Spleen (tissue), 11 donors: ENCODE data around the gene CERCAM. TPM values are rescaled to one million over a fixed set of nuclear protein-coding genes. Genes with fewer than 3 reads are reported as not detected.
A peak's percentile ranks its signal among the peaks of the same experiment; 100 is the strongest.

Experiments
- DNase-seq: peaks from one replicate; pipeline ENCODE4 v3.0.0-alpha.2; 2020
- H3K27ac ChIP-seq, 8 donors: fragments of 200-600 bp; sonication (generic) in 7 of 8; 1 replicate in 4 of 8; 2 replicates in 4 of 8; pipeline versions ENCODE4 v1.5.0 to v1.8.0; 2016 to 2021; ENCODE audit warnings: inconsistent platforms in 4 of 8, mild to moderate bottlenecking in 4 of 8, moderate library complexity in 1 of 8
- H3K27me3 ChIP-seq, 7 donors: fragments of 200-600 bp; sonication (generic) in 6 of 7; replicated peaks in 1 of 7; 1 replicate in 4 of 7; 2 replicates in 3 of 7; pipeline versions ENCODE4 v1.5.0 to v1.8.0; 2016 to 2021; ENCODE audit warnings: inconsistent platforms in 3 of 7, mild to moderate bottlenecking in 1 of 7
- H3K36me3 ChIP-seq, 6 donors: fragments of 200-600 bp; sonication (generic) in 5 of 6; 1 replicate in 4 of 6; 2 replicates in 2 of 6; pipeline versions ENCODE4 v1.5.0 to v1.8.0; 2016 to 2021; ENCODE audit warnings: inconsistent platforms in 2 of 6
- H3K4me1 ChIP-seq, 6 donors: fragments of 200-600 bp; sonication (generic) in 5 of 6; 1 replicate in 3 of 6; 2 replicates in 3 of 6; pipeline versions ENCODE4 v1.5.0 to v1.8.0; 2016 to 2021; ENCODE audit warnings: inconsistent platforms in 3 of 6
- H3K4me3 ChIP-seq, 8 donors: fragments of 200-600 bp; sonication (generic) in 7 of 8; 1 replicate in 4 of 8; 2 replicates in 4 of 8; pipeline versions ENCODE4 v1.5.0 to v1.8.0; 2016 to 2021; ENCODE audit warnings: inconsistent platforms in 4 of 8, mild to moderate bottlenecking in 4 of 8, moderate library complexity in 2 of 8
- H3K9me3 ChIP-seq, 8 donors: fragments of 200-600 bp; sonication (generic) in 7 of 8; 1 replicate in 4 of 8; 2 replicates in 4 of 8; pipeline versions ENCODE4 v1.5.0 to v1.8.0; 2016 to 2021; ENCODE audit warnings: inconsistent platforms in 4 of 8
- CTCF ChIP-seq, 11 experiments: fragments of 200-600 bp in 7 of 11; fragments of 450-650 bp in 4 of 11; sonication (generic) in 4 of 11; IDR thresholded peaks in 8 of 11; conservative IDR thresholded peaks in 3 of 11; 1 replicate in 7 of 11; 2 replicates in 4 of 11; pipeline versions ENCODE4 v1.4.0 to v1.8.0; 2016 to 2021; ENCODE audit warnings: antibody characterized with exemption in 11 of 11, inconsistent platforms in 4 of 11, mild to moderate bottlenecking in 1 of 11
- POLR2A ChIP-seq, 3 donors: fragments of 450-650 bp; IDR thresholded peaks; one replicate each; pipeline ENCODE4 v1.5.1; 2017; ENCODE audit warnings: antibody characterized with exemption in 3 of 3, mild to moderate bottlenecking in 1 of 3
- POLR2AphosphoS5 ChIP-seq, 3 donors: sonication (generic); formaldehyde crosslinking; IDR thresholded peaks; one replicate each; pipeline ENCODE4 v1.5.1; 2017; ENCODE audit warnings: antibody characterized with exemption in 3 of 3
- WGBS, 5 donors: extraction: QIAGEN DNeasy Blood & Tissue Kit in 3 of 5; methylation state at CpG; one replicate each; pipeline versions ENCODE4 v1.1.5 to v1.1.7; 2013 to 2018; 5-methylcytosine and 5-hydroxymethylcytosine counted together
- intact Hi-C: fragments of 100-400 bp; cut with DNase I; formaldehyde crosslinking; loops from one replicate; pipeline ENCODE4 v1.15.0; 2023; ENCODE audit warnings: low total_unique reads
- polyA plus RNA-seq, 3 donors: library from polyadenylated mRNA; stranded (reverse); fragments of 200-250 nt; gene quantifications; one replicate each; pipeline ENCODE4 v1.2.1, GENCODE V29; 2013
- total RNA-seq, 7 donors: library from RNA; depleted of rRNA in 3 of 7; stranded (reverse); fragments of >200 nt in 3 of 7; fragmentation: NEBNext Ultra II Directional in 4 of 7; extraction: Animal tissue kit (Norgen Biotek cat#: 25700) in 4 of 7; gene quantifications; one replicate each; pipeline versions ENCODE4 v1.1.0 to v1.2.1, GENCODE V29; 2016 to 2021
- donor health status: healthy with polysubstance abuse.
- donor health status: DM: no; HTN: no; CAD: no; lungs with moderate emphysema.
- donor health status: DM: no; HTN: no; CAD: no.
- donor health status: Bipolar disorder and iron deficiency.
- donor health status: healthy.
- donor health status: DM: no; HTN: no; CAD: no.
- donor health status: DM: yes; HTN: yes; CAD: no.

The CERCAM gene
- total and polyA plus RNA-seq, 10 donors = 3.8 to 22.7 (median 8.8) TPM

DNA sequence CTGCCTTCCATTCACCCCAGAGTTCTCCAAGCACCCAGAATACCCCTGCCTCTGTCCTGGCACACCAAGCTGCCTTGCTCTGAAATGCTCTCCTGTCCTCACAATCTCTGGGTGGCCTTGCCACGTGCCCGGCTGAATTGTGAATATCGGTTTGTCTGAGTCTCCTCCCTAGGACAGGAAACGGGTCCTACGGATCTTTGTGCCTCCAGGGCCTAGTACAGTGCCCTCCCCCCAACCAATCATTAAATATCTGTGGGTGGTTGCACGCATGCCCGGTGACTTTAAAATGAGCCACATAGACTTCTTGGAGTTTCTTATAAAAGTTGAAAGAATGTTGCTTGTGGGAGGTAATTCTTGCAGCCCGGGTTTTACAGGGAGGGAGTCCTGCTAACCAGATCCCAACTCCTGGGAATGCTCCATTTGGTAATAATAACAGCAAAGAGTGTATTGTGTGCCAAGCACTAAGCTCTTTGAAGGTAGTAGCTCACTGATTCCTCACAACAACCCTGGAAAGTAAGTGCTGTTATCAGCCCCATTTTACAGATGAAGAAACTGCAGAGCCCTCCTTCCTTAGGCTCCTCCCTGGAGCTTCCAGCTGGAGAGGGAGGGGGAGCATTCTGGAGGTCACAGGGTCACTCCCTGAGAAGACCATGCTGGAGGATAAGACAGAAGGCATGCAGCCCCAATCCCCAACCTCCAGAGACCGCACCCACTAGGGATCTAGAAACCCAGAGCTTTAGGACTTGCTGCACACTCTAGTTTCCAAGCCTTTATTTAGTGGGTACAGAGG, 26.1 kb upstream of the CERCAM start:
- Histone ChIP-seq H3K36me3 (peaks cover 0 to 45% (median 35%) of the 10 kb centered on the region in 6 donors), H3K4me3 (no peak overlapping the region), H3K27me3 (peaks cover 0 to 10% (median 0%) of the 10 kb centered on the region in 7 donors), H3K27ac (no peak overlapping the region), H3K9me3 (no peaks in the 10 kb centered on the region), H3K4me1 (peaks cover 4 to 19% (median 12%) of the 10 kb centered on the region in 6 donors)
- no peak for TF ChIP-seq CTCF (IDR thresholded peaks at IDR 0.05 in 8 of 11, conservative IDR thresholded peaks at IDR 0.05 in 3 of 11)
- TF ChIP-seq POLR2AphosphoS5 (IDR thresholded peaks at IDR 0.05) = no peak
- TF ChIP-seq POLR2A (IDR thresholded peaks at IDR 0.05) = no peak
- 73 to 85% (median 79%) methylated on average over 9 of the region's 9 CpGs for WGBS, 5 donors
- intact Hi-C loops = no loop called here
- DNase-seq = no peak

DNA sequence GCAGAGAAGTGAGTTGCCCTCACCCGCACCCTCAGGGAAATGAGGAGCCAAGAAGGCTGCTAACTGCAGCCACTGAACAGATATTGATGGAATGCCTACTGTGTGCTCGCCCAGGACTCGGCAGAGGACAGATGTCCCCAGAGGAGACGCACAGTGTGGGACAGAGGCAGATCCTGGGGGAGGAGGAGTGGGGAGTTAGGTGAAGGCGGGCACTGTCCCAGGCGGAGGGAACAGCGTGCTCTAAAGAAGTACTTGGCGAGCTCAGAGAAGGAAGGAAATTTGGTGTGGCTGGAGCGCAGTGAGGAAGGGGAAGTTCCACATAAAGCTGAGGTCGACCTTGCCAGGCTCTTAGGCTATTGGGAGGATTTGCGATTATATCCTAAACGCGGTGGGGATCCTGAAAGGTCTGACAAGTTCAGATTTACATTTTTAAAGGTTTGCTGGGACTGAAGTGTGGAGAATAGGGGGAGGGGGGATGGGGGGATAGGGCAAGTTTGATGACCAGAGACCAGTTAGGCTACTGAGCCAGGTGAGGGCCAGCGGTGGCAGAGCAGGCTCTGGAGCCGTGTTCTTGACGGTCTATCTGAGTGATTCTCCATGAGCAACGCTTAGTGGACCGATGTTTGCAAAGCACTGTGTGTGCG, 23.6 kb upstream of the CERCAM start:
- Histone ChIP-seq H3K4me3 (peak overlapping the region in 2 of 8 donors; percentile 17 to 42), H3K27ac (peak overlapping the region in 6 of 8 donors; percentile 32 to 79 (median 76)), H3K27me3 (peaks cover 0 to 13% (median 0%) of the 10 kb centered on the region in 7 donors), H3K4me1 (peaks cover 4 to 19% (median 12%) of the 10 kb centered on the region in 6 donors), H3K9me3 (no peaks in the 10 kb centered on the region), H3K36me3 (peaks cover 0 to 20% (median 12%) of the 10 kb centered on the region in 6 donors)
- WGBS, 5 donors = 7 to 11% (median 9%) methylated on average over 19 of the region's 19 CpGs
- no peak for DNase-seq
- intact Hi-C loops = no loop called here
- TF ChIP-seq POLR2AphosphoS5 (IDR thresholded peaks at IDR 0.05) (peak in 2 of 3 donors; percentile 62 to 66), CTCF (IDR thresholded peaks at IDR 0.05 in 8 of 11, conservative IDR thresholded peaks at IDR 0.05 in 3 of 11) (no peak), POLR2A (IDR thresholded peaks at IDR 0.05) (no peak)

DNA sequence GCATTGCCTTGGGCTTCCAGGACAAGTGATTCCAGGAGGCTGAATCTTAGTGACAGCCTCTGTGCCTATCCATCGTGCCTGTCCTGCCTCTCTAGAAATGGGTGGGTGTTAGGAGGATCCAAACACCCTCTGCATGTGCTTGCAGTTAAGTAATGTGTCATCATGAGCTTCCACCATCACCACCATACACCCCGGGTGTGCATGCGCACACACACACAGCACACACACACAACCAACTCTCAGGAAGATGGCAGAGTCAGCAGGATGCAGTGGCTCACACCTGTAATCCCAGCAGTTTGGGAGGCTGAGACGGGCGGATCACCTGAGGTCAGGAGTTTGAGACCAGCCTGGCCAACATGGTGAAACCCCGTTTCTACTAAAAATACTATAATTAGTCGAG, 22.8 kb upstream of the CERCAM start:
- peaks cover 0 to 12% (median 5%) of the 10 kb centered on the region in 6 donors for H3K36me3 ChIP-seq
- 71 to 81% (median 75%) methylated on average over 7 of the region's 7 CpGs for WGBS, 5 donors
- no peaks in the 10 kb centered on the region for H3K9me3 ChIP-seq
- TF ChIP-seq CTCF (IDR thresholded peaks at IDR 0.05 in 8 of 11, conservative IDR thresholded peaks at IDR 0.05 in 3 of 11) (no peak), POLR2AphosphoS5 (IDR thresholded peaks at IDR 0.05) (no peak), POLR2A (IDR thresholded peaks at IDR 0.05) (no peak)
- peak overlapping the region in 1 of 8 donors; percentile 42 for H3K4me3 ChIP-seq
- peaks cover 4 to 19% (median 12%) of the 10 kb centered on the region in 6 donors for H3K4me1 ChIP-seq
- peak overlapping the region in 5 of 8 donors; percentile 62 to 79 (median 76) for H3K27ac ChIP-seq
- intact Hi-C loops = no loop called here
- DNase-seq = no peak
- H3K27me3 ChIP-seq = peaks cover 0 to 15% (median 0%) of the 10 kb centered on the region in 7 donors

DNA sequence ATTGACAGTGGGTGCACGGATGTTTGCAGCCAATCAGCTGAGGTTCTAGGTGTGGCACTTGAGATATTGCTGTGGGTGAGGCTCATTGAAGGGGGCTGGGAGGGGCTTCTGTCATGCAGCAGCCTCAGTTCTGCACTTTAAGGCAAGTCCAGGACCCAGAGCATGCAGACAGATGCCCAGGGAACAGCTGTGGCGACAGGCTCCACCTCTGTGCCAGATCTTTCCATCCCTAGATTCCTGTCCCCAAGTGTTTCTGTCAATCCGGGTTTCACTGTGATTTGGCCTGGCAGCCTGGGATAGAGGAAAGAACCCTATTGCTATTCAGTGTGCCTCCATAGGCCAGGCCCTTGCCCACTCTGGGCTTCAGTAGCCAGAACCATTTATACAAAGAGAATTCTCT, 20.8 kb upstream of the CERCAM start:
- Histone ChIP-seq H3K27ac (no peak overlapping the region), H3K36me3 (no peaks in the 10 kb centered on the region), H3K27me3 (peaks cover 0 to 15% (median 0%) of the 10 kb centered on the region in 7 donors), H3K4me3 (no peak overlapping the region), H3K9me3 (no peaks in the 10 kb centered on the region), H3K4me1 (peaks cover 4 to 19% (median 12%) of the 10 kb centered on the region in 6 donors)
- no peak for DNase-seq
- 73 to 89% (median 86%) methylated on average over 3 of the region's 3 CpGs for WGBS, 5 donors
- TF ChIP-seq POLR2AphosphoS5 (IDR thresholded peaks at IDR 0.05) (no peak), CTCF (IDR thresholded peaks at IDR 0.05 in 8 of 11, conservative IDR thresholded peaks at IDR 0.05 in 3 of 11) (no peak), POLR2A (IDR thresholded peaks at IDR 0.05) (no peak)
- intact Hi-C loops = no loop called here
